HepG2 (cell line): Measurements from ENCODE around the gene GNB3. TPM values are rescaled to one million over a fixed set of nuclear protein-coding genes. Genes with fewer than 3 reads are reported as not detected.

ENCODE experiments used
- ADNP ChIP-seq: sonication (generic); formaldehyde crosslinking; IDR thresholded peaks from 2 replicates; pipeline ENCODE4 v1.4.0; 2020; ENCODE audit warnings: missing genetic modification reagents
- BRCA1 ChIP-seq: sonication (generic); formaldehyde crosslinking; IDR thresholded peaks from 2 replicates; pipeline ENCODE4 v1.4.0; 2020; ENCODE audit warnings: missing genetic modification reagents
- CBFB ChIP-seq: sonication (generic); formaldehyde crosslinking; IDR thresholded peaks from 2 replicates; pipeline ENCODE4 v1.4.0; 2020; ENCODE audit warnings: missing genetic modification reagents
- E2F1 ChIP-seq: sonication (generic); formaldehyde crosslinking; IDR thresholded peaks from 2 replicates; pipeline ENCODE4 v1.5.0; 2020; ENCODE audit warnings: missing genetic modification reagents
- FOXK1 ChIP-seq: sonication (generic); formaldehyde crosslinking; IDR thresholded peaks from 2 replicates; pipeline ENCODE4 v1.4.0; 2020; ENCODE audit warnings: low read depth, missing genetic modification reagents, borderline replicate concordance
- KDM1A ChIP-seq: IDR thresholded peaks from 2 replicates; pipeline ENCODE4 v1.6.1; 2016; ENCODE audit warnings: missing compliant biosample characterization
- MED8 ChIP-seq: sonication (generic); formaldehyde crosslinking; IDR thresholded peaks from 2 replicates; pipeline ENCODE4 v1.8.1; 2023; ENCODE audit warnings: mild to moderate bottlenecking, missing genetic modification reagents; ENCODE audit not compliant: insufficient replicate concordance
- PATZ1 ChIP-seq: sonication (generic); formaldehyde crosslinking; IDR thresholded peaks from 2 replicates; pipeline ENCODE4 v1.4.0; 2020; ENCODE audit warnings: missing genetic modification reagents
- PHF5A ChIP-seq: IDR thresholded peaks from one replicate; pipeline ENCODE4 v1.6.1; 2018; ENCODE audit warnings: low read depth, missing genetic modification reagents; ENCODE audit not compliant: unreplicated experiment
- ZMAT5 ChIP-seq: sonication (generic); formaldehyde crosslinking; IDR thresholded peaks from 2 replicates; pipeline ENCODE4 v1.5.0; 2020; ENCODE audit warnings: mild to moderate bottlenecking, low read depth, missing genetic modification reagents, borderline replicate concordance
- ZNF33A ChIP-seq: sonication (generic); formaldehyde crosslinking; IDR thresholded peaks from 2 replicates; pipeline ENCODE4 v1.5.1; 2020; ENCODE audit warnings: missing genetic modification reagents, mild to moderate bottlenecking, moderate library complexity, borderline replicate concordance
- ZNF383 ChIP-seq: sonication (generic); formaldehyde crosslinking; IDR thresholded peaks from 2 replicates; pipeline ENCODE4 v1.4.0; 2020; ENCODE audit warnings: missing genetic modification reagents, mild to moderate bottlenecking, borderline replicate concordance
- ZNF484 ChIP-seq: sonication (generic); formaldehyde crosslinking; IDR thresholded peaks from 2 replicates; pipeline ENCODE4 v1.5.1; 2020; ENCODE audit warnings: mild to moderate bottlenecking, low read depth, missing genetic modification reagents, borderline replicate concordance
- ZNF552 ChIP-seq: sonication (generic); formaldehyde crosslinking; IDR thresholded peaks from 2 replicates; pipeline ENCODE4 v1.9.0; 2022; ENCODE audit warnings: missing genetic modification reagents, mild to moderate bottlenecking, borderline replicate concordance
- ZNF772 ChIP-seq: sonication (generic); formaldehyde crosslinking; IDR thresholded peaks from 2 replicates; pipeline ENCODE4 v1.5.0; 2020; ENCODE audit warnings: mild to moderate bottlenecking, missing genetic modification reagents
- ZNF777 ChIP-seq: sonication (generic); formaldehyde crosslinking; IDR thresholded peaks from 2 replicates; pipeline ENCODE4 v1.4.0; 2020; ENCODE audit warnings: missing genetic modification reagents
- ZNF839 ChIP-seq: sonication (generic); formaldehyde crosslinking; IDR thresholded peaks from 2 replicates; pipeline ENCODE4 v1.4.0; 2020; ENCODE audit warnings: missing genetic modification reagents, mild to moderate bottlenecking, borderline replicate concordance
- polyA plus RNA-seq, 8 experiments: library from polyadenylated mRNA; depleted of rRNA in 3 of 8; stranded (reverse) in 7 of 8; unstranded in 1 of 8; fragments of >200 nt; fragmentation: Illumina TruSeq in 4 of 8; extraction: Trizol in 4 of 8; gene quantifications; 2 replicates each; pipeline versions ENCODE4 v1.2.1 to v1.2.3, GENCODE V29; 2011 to 2016; ENCODE audit warnings: low read depth in 4 of 8, missing spikeins in 1 of 8, mixed read lengths in 1 of 8; ENCODE audit not compliant: insufficient read depth in 1 of 8
- total RNA-seq, 5 experiments: library from RNA; depleted of rRNA; stranded (reverse); fragments of >200 nt; fragmentation: Illumina TruSeq; extraction: Trizol; gene quantifications; 2 replicates each; pipeline ENCODE4 v1.2.3, GENCODE V29; 2016; ENCODE audit warnings: low read depth in 1 of 5
- TF ChIP-seq, protein P1 (sequence below): sonication (generic); formaldehyde crosslinking; IDR thresholded peaks from 2 replicates; pipeline ENCODE4 v1.5.0; 2020; ENCODE audit warnings: missing genetic modification reagents
- TF ChIP-seq, protein P2 (sequence below): IDR thresholded peaks from 2 replicates; pipeline ENCODE4 v1.6.1; 2016; ENCODE audit warnings: control low read depth
- TF ChIP-seq, protein P3 (sequence below): sonication (generic); formaldehyde crosslinking; IDR thresholded peaks from 2 replicates; pipeline ENCODE4 v1.4.0; 2020; ENCODE audit warnings: mild to moderate bottlenecking, missing genetic modification reagents

Gene GNB3
- total and polyA plus RNA-seq, 2 of the 13 experiments (the other 11 are each of a cell fraction or from before 2014, with no cell fraction given): 1.3 to 3.6 TPM

DNA sequence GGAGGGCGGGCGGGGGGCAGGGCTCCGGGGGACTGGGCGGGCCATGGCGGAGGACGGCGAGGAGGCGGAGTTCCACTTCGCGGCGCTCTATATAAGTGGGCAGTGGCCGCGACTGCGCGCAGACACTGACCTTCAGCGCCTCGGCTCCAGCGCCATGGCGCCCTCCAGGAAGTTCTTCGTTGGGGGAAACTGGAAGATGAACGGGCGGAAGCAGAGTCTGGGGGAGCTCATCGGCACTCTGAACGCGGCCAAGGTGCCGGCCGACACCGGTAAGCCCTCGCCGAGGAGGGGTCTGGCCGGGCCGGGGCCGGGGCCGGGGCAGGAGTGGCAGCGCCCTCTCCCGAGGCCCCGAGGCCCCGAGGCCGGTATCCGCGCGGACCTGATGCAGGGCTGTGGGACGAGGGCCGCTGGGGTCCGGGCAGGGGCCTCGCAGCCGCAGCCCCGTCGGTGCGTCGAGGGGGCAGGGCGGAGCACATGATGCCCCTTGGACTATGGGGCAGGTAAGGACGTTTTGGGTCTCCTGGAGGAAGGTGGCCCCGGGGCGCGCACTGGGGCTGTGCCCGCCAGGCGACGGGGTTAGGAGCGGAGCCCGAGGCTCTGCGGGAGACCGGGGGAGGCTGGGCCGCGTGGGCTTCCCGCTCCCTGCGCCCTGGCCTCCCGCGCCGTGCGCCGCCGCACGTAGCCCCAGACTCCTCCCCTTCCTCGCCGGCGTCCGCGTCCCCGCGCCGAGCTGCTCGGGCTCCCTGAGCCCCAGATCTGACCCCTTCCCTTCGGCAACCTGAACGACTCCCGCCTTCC, 26.9 kb downstream of the GNB3 start, which contains the start of gene TPI1 (continued):
- TF ChIP-seq, protein P1, sequence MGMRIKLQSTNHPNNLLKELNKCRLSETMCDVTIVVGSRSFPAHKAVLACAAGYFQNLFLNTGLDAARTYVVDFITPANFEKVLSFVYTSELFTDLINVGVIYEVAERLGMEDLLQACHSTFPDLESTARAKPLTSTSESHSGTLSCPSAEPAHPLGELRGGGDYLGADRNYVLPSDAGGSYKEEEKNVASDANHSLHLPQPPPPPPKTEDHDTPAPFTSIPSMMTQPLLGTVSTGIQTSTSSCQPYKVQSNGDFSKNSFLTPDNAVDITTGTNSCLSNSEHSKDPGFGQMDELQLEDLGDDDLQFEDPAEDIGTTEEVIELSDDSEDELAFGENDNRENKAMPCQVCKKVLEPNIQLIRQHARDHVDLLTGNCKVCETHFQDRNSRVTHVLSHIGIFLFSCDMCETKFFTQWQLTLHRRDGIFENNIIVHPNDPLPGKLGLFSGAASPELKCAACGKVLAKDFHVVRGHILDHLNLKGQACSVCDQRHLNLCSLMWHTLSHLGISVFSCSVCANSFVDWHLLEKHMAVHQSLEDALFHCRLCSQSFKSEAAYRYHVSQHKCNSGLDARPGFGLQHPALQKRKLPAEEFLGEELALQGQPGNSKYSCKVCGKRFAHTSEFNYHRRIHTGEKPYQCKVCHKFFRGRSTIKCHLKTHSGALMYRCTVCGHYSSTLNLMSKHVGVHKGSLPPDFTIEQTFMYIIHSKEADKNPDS (CRISPR knock-in tag): no peak
- TF ChIP-seq ZNF383 (CRISPR knock-in tag) (no peak), CBFB (CRISPR knock-in tag) (no peak), ZNF33A (CRISPR knock-in tag) (no peak), MED8 (peak; percentile 62), KDM1A (no peak), PATZ1 (CRISPR knock-in tag) (no peak; the same call in 1 of the 2 replicates), ZNF552 (CRISPR knock-in tag) (0 out of 2 replicates have a peak, but pooled peaks have one; percentile 24), ZMAT5 (CRISPR knock-in tag) (no peak), E2F1 (no peak), BRCA1 (CRISPR knock-in tag) (no peak; the same call in 1 of the 2 replicates), ZNF777 (CRISPR knock-in tag) (peak; percentile 41), ZNF839 (CRISPR knock-in tag) (no peak), PHF5A (CRISPR knock-in tag) (no peak), ADNP (no peak), ZNF772 (no peak; the same call in 1 of the 2 replicates), FOXK1 (peak; percentile 25; the same call in 1 of the 2 replicates), ZNF484 (CRISPR knock-in tag) (peak; percentile 55; the same call in 1 of the 2 replicates)
- TF ChIP-seq, protein P2, sequence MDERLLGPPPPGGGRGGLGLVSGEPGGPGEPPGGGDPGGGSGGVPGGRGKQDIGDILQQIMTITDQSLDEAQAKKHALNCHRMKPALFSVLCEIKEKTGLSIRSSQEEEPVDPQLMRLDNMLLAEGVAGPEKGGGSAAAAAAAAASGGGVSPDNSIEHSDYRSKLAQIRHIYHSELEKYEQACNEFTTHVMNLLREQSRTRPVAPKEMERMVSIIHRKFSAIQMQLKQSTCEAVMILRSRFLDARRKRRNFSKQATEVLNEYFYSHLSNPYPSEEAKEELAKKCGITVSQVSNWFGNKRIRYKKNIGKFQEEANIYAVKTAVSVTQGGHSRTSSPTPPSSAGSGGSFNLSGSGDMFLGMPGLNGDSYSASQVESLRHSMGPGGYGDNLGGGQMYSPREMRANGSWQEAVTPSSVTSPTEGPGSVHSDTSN (CRISPR knock-in tag): no peak
- TF ChIP-seq, protein P3, sequence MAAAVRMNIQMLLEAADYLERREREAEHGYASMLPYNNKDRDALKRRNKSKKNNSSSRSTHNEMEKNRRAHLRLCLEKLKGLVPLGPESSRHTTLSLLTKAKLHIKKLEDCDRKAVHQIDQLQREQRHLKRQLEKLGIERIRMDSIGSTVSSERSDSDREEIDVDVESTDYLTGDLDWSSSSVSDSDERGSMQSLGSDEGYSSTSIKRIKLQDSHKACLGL (CRISPR knock-in tag): peak; percentile 40; the same call in 1 of the 2 replicates
